PC-3 (cell line): Measurements from ENCODE around the gene ATG4C.
"Not testable (repeated sequence)": the region's sequence is repeated elsewhere in the genome, so short reads cannot be mapped to it uniquely, and the experiment has no call there.

Experiments used
- EZH2 ChIP-seq: fragments of 300-600 bp; sonication (generic); IDR thresholded peaks from one replicate; pipeline ENCODE4 v1.6.1; 2017; ENCODE audit warnings: antibody characterized with exemption, mild to moderate bottlenecking, low read length; ENCODE audit not compliant: unreplicated experiment
- EZH2phosphoT487 ChIP-seq: fragments of 300-600 bp; sonication (generic); IDR thresholded peaks from 2 replicates; pipeline ENCODE4 v1.6.1; 2018; ENCODE audit warnings: mild to moderate bottlenecking, antibody characterized with exemption, low read length, borderline replicate concordance
- TF ChIP-seq, protein P1 (sequence below): fragments of 300-600 bp; sonication (generic); conservative IDR thresholded peaks from 2 replicates; pipeline ENCODE4 v1.5.1; 2017; ENCODE audit warnings: antibody characterized with exemption, low read depth, mild to moderate bottlenecking, low read length

- TF ChIP-seq, protein P1, sequence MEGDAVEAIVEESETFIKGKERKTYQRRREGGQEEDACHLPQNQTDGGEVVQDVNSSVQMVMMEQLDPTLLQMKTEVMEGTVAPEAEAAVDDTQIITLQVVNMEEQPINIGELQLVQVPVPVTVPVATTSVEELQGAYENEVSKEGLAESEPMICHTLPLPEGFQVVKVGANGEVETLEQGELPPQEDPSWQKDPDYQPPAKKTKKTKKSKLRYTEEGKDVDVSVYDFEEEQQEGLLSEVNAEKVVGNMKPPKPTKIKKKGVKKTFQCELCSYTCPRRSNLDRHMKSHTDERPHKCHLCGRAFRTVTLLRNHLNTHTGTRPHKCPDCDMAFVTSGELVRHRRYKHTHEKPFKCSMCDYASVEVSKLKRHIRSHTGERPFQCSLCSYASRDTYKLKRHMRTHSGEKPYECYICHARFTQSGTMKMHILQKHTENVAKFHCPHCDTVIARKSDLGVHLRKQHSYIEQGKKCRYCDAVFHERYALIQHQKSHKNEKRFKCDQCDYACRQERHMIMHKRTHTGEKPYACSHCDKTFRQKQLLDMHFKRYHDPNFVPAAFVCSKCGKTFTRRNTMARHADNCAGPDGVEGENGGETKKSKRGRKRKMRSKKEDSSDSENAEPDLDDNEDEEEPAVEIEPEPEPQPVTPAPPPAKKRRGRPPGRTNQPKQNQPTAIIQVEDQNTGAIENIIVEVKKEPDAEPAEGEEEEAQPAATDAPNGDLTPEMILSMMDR = not testable (repeated sequence)
- not testable (repeated sequence) for TF ChIP-seq EZH2phosphoT487, EZH2
Observed at GRCh38 chr1:62740701-62741100, 43.2 kb upstream of the ATG4C start.
